Measurements from ENCODE around the gene CYP2W1. TPM values are rescaled to one million over a fixed set of nuclear protein-coding genes. Genes with fewer than 3 reads are reported as not detected.

Gene CYP2W1
- total RNA-seq, 4 donors from 2014 or later = not detected

Small RNA genes within 50 kb of the gene (small RNA-seq; reads per million reads assigned to genes)
- gene MIR339 = 5.4 to 9.0 (median 7.0) reads per million in 4 donors

Other genes starting within 250 kb of the CYP2W1 start
- gene SUN1, start 150.7 kb upstream of the CYP2W1 start, total RNA-seq = 100 to 1,000 TPM; 151 to 261 (median 231) TPM
- 10 to 100 TPM; 18.4 to 34.8 (median 28.7) TPM for gene GET4, start 106.6 kb upstream of the CYP2W1 start, total RNA-seq
- gene ADAP1, start 28.5 kb upstream of the CYP2W1 start, total RNA-seq = 100 to 1,000 TPM in 1 of 4 donors, 10 to 100 TPM in 3; 44.8 to 106 (median 60.1) TPM
- gene COX19, start 7.6 kb upstream of the CYP2W1 start, total RNA-seq = 10 to 100 TPM in 3 of 4 donors, 1 to 10 TPM in 1; 6.0 to 16.7 (median 12.0) TPM
- 10 to 100 TPM; 13.6 to 27.9 (median 16.3) TPM for gene GPR146, start 61.4 kb downstream of the CYP2W1 start, total RNA-seq
- gene GPER1, start 104.9 kb downstream of the CYP2W1 start, total RNA-seq = 10 to 100 TPM in 1 of 4 donors, 1 to 10 TPM in 3; 7.1 to 20.2 (median 7.8) TPM
- gene ZFAND2A, start 177.0 kb downstream of the CYP2W1 start, total RNA-seq = 10 to 100 TPM; 19.1 to 28.0 (median 24.0) TPM
- not detected for gene UNCX, start 249.7 kb downstream of the CYP2W1 start, total RNA-seq

Measured in gastroesophageal sphincter (tissue), 4 donors.